Esophagus muscularis mucosa (tissue), 4 donors: ENCODE data around the gene SIPA1L3. TPM values are rescaled to one million over a fixed set of nuclear protein-coding genes. Genes with fewer than 3 reads are reported as not detected.

Experiments
- DNase-seq: peaks from one replicate; pipeline ENCODE4 v3.0.0-alpha.2; 2017; ENCODE audit errors: extremely low spot score
- H3K27ac ChIP-seq, 4 donors: fragments of 200-600 bp; sonication (generic); replicated peaks in 1 of 4; 1 replicate in 3 of 4; 2 replicates in 1 of 4; pipeline ENCODE4 v1.5.1; 2016 to 2019; ENCODE audit warnings: mild to moderate bottlenecking in 1 of 4
- H3K27me3 ChIP-seq, 4 donors: fragments of 200-600 bp; sonication (generic); one replicate each; pipeline versions ENCODE4 v1.5.1 to v1.6.0; 2016 to 2019
- H3K36me3 ChIP-seq, 4 donors: fragments of 200-600 bp; sonication (generic); one replicate each; pipeline ENCODE4 v1.5.1; 2016 to 2019
- H3K4me1 ChIP-seq, 4 donors: fragments of 200-600 bp; sonication (generic); one replicate each; pipeline ENCODE4 v1.5.1; 2016 to 2019
- H3K4me3 ChIP-seq, 4 donors: fragments of 200-600 bp; sonication (generic); 1 replicate in 2 of 4; 2 replicates in 2 of 4; pipeline ENCODE4 v1.5.1; 2016 to 2019; ENCODE audit warnings: mild to moderate bottlenecking in 4 of 4, moderate library complexity in 1 of 4
- H3K9me3 ChIP-seq, 4 donors: fragments of 200-600 bp; sonication (generic); 1 replicate in 3 of 4; 2 replicates in 1 of 4; pipeline ENCODE4 v1.5.1; 2016 to 2019
- CTCF ChIP-seq, 3 experiments: fragments of 200-600 bp in 2 of 3; fragments of 450-650 bp in 1 of 3; sonication (generic) in 2 of 3; IDR thresholded peaks; one replicate each; pipeline ENCODE4 v1.5.1; 2017 to 2019; ENCODE audit warnings: antibody characterized with exemption in 3 of 3, mild to moderate bottlenecking in 2 of 3, moderate library complexity in 1 of 3
- EP300 ChIP-seq: sonication (generic); formaldehyde crosslinking; IDR thresholded peaks from one replicate; pipeline ENCODE4 v1.6.1; 2017; ENCODE audit warnings: antibody characterized with exemption
- POLR2A ChIP-seq: fragments of 450-650 bp; IDR thresholded peaks from one replicate; pipeline ENCODE4 v1.6.1; 2017; ENCODE audit warnings: antibody characterized with exemption, moderate library complexity, mild to moderate bottlenecking, low read depth
- POLR2AphosphoS5 ChIP-seq, 2 donors: sonication (generic); formaldehyde crosslinking; IDR thresholded peaks; one replicate each; pipeline ENCODE4 v1.6.1; 2017; ENCODE audit warnings: antibody characterized with exemption in 2 of 2
- WGBS: methylation state at CpG from one replicate; pipeline ENCODE4 v1.1.5; 2018; 5-methylcytosine and 5-hydroxymethylcytosine counted together
- intact Hi-C: fragments of 100-400 bp; cut with DNase I; formaldehyde crosslinking; loops from one replicate; pipeline ENCODE4 v1.15.1; 2023
- total RNA-seq, 4 donors: library from RNA; depleted of rRNA; stranded (reverse); fragments of >200 nt; gene quantifications; one replicate each; pipeline versions ENCODE4 v1.1.0 to v1.2.1, GENCODE V29; 2016

The SIPA1L3 gene
- total RNA-seq, 4 donors from 2014 or later = 10.4 to 17.9 (median 13.2) TPM

- Histone ChIP-seq H3K9me3 (no peaks in the 10 kb centered on the region), H3K36me3 (no peaks in the 10 kb centered on the region), H3K27ac (peak overlapping the region; percentile 70 to 78 (median 74)), H3K4me1 (peaks cover 22 to 38% (median 31%) of the 10 kb centered on the region in 4 donors), H3K4me3 (peak overlapping the region; percentile 42 to 53 (median 50)), H3K27me3 (no peaks in the 10 kb centered on the region)
- 37% methylated on average over 3 of the region's 3 CpGs for WGBS
- no peak for TF ChIP-seq POLR2A
- TF ChIP-seq CTCF (IDR thresholded peaks at IDR 0.05) = no peak
- TF ChIP-seq POLR2AphosphoS5 (IDR thresholded peaks at IDR 0.05) = no peak
- TF ChIP-seq EP300 = no peak
- no peak for DNase-seq
- intact Hi-C loops = no loop called here
Observed at GRCh38 chr19:38004186-38004520, 97.1 kb downstream of the SIPA1L3 start.

- peak overlapping the region; percentile 70 to 78 (median 74) for H3K27ac ChIP-seq
- peak; percentile 95 for DNase-seq
- H3K36me3 ChIP-seq = no peaks in the 10 kb centered on the region
- TF ChIP-seq POLR2AphosphoS5 (IDR thresholded peaks at IDR 0.05) = peak; percentile 81 to 86
- peak; percentile 19 for TF ChIP-seq POLR2A
- no peak for TF ChIP-seq CTCF (IDR thresholded peaks at IDR 0.05)
- H3K9me3 ChIP-seq = no peaks in the 10 kb centered on the region
- intact Hi-C loops = no loop called here
- 27% methylated on average over 15 of the region's 15 CpGs for WGBS
- H3K27me3 ChIP-seq = no peaks in the 10 kb centered on the region
- peak overlapping the region; percentile 42 to 53 (median 50) for H3K4me3 ChIP-seq
- peaks cover 19 to 33% (median 29%) of the 10 kb centered on the region in 4 donors for H3K4me1 ChIP-seq
Observed at GRCh38 chr19:38004521-38005223, 97.7 kb downstream of the SIPA1L3 start.

GRCh38 chr19:38005224-38005614 lies 98.2 kb downstream of the SIPA1L3 start:
- intact Hi-C loops = no loop called here
- H3K36me3 ChIP-seq = no peaks in the 10 kb centered on the region
- H3K27me3 ChIP-seq = no peaks in the 10 kb centered on the region
- TF ChIP-seq POLR2A = no peak
- no peak for TF ChIP-seq CTCF (IDR thresholded peaks at IDR 0.05)
- TF ChIP-seq POLR2AphosphoS5 (IDR thresholded peaks at IDR 0.05) = no peak
- no peak for TF ChIP-seq EP300
- H3K9me3 ChIP-seq = no peaks in the 10 kb centered on the region
- H3K4me3 ChIP-seq = peak overlapping the region in 3 of 4 donors; percentile 42 to 50 (median 50)
- H3K27ac ChIP-seq = peak overlapping the region; percentile 70 to 78 (median 74)
- WGBS = 81% methylated on average over 8 of the region's 8 CpGs
- peaks cover 19 to 31% (median 28%) of the 10 kb centered on the region in 4 donors for H3K4me1 ChIP-seq
- no peak for DNase-seq

GRCh38 chr19:38006361-38007045 lies 99.5 kb downstream of the SIPA1L3 start:
- Histone ChIP-seq H3K4me3 (no peak overlapping the region), H3K27ac (no peak overlapping the region), H3K9me3 (no peaks in the 10 kb centered on the region), H3K27me3 (no peaks in the 10 kb centered on the region), H3K4me1 (peaks cover 19 to 31% (median 28%) of the 10 kb centered on the region in 4 donors), H3K36me3 (no peaks in the 10 kb centered on the region)
- WGBS = 88% methylated on average over 20 of the region's 20 CpGs
- TF ChIP-seq CTCF (IDR thresholded peaks at IDR 0.05) (no peak), POLR2A (no peak), EP300 (no peak), POLR2AphosphoS5 (IDR thresholded peaks at IDR 0.05) (no peak)
- DNase-seq = no peak
- intact Hi-C loops = no loop called here
